GM18508 (cell line): ENCODE data around the gene ARL4A.
"Not testable (repeated sequence)": the region's sequence is repeated elsewhere in the genome, so short reads cannot be mapped to it uniquely, and the experiment has no call there.

ENCODE experiments used
- ATAC-seq: cut with Tn5 transposase; IDR thresholded peaks from one replicate; pipeline ENCODE4 v1.9.1; 2021; ENCODE audit warnings: moderate number of reproducible peaks; ENCODE audit not compliant: insufficient read depth, unreplicated experiment

ARL4A gene, protein sequence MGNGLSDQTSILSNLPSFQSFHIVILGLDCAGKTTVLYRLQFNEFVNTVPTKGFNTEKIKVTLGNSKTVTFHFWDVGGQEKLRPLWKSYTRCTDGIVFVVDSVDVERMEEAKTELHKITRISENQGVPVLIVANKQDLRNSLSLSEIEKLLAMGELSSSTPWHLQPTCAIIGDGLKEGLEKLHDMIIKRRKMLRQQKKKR

DNA sequence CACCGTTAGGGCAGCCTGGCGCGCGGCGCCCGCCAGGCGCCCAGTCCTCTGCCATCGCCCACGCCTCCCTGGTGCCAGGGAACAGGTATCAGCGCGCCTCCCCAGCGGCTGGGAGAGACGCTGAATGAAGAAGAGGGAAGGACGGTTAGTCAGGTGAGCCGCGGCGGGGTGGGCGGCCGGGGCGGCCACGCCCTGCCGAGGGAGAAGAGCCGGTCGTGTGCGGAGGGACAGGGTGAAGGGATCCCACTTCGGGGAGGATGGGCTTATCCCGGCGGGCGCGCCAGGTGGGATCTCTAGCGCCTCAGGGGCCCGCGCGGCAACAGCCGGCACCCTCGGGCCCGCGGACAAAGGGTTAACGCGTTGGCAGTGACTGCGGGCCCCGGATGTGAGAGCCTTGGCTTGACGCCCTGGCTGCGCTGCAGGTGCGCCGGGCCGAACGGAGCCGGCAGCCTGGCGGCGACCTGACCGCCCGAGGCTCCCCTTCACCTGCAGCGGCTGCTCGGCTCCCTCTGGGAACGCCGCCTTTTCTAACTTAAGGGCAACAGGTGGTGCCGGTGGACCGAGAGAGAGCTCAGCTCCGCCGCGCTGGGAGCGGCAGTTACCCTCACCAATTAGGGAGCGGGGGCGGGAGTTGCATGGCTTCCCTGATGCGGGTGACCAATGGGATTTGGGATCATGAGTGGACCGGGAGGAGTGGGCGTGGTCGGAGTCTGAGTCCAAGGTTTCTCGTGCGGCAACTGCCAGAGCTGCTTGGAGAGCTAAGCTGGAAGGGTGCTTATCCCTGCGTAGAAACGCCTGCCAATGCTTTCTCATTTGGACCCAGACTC lies at the start of gene ARL4A:
ARL4A (plus strand) TSS at position 743 of the 827 bp plus-strand sequence. CDS start 622 bp downstream, outside the sequence.
- ATAC-seq = peak; percentile 75

DNA sequence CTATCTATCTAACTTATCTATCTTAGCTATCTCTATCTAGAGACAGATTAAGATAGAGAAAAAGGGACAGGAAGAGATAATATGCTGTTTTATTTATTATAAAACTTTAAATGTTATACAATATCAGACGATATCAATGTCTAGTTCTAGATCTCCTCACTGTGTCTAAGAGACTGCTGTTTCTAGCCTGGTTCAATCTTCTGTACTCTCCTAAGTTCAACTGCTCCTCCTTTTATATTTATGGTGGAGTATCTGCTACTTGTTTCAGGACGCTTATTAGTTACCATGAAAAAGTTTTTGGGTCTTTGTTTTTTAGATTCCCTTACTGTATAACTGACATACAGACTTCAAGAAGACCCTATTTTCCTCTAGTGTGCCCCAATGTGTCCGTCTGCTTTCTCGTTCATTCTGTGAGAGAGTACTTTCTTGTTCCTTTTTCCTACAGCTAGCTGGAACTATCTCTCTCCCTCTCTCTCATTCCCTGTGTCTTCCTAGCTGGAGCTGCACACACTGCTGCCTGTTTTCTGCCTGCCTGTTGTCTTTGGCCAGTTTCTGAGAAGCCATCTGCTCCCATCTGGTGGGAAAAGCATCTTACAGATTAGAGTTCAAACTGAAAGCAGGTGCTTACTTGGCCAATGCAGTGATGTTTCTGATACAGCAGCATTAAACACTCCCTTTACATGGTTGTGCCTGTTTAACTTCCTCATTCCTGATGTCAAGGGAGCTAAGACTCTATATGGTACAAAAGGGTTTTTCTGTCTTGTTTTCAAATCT lies 49.4 kb upstream of the ARL4A start:
- peak; percentile 34 for ATAC-seq

DNA sequence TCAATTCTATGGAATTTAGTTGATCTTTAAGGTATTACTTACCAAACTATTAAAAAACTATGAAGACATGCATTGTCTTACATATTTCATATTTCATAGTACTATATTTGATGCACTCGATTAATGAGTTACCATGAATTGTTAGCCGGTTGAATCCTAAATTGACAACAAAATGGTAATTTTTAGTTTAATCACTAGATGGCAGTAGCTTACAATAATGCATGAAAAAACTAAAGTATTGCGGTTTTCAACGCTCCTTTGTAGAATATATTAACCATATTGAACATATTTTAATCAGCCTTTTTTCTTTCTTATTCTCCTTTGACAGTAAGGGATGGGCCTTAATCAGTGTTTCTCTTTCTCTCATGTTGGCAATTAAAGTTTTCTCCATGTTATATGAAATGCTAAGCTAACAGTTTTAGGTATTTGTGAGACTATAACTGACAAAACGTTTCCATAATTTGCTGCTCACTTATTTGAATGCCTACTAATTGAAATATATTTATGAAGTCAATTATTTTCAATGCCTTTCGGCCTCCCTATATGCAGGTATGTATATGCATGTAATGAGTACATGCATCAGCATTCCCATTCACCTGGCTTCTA lies 48.5 kb upstream of the ARL4A start:
- ATAC-seq = peak; percentile 30

DNA sequence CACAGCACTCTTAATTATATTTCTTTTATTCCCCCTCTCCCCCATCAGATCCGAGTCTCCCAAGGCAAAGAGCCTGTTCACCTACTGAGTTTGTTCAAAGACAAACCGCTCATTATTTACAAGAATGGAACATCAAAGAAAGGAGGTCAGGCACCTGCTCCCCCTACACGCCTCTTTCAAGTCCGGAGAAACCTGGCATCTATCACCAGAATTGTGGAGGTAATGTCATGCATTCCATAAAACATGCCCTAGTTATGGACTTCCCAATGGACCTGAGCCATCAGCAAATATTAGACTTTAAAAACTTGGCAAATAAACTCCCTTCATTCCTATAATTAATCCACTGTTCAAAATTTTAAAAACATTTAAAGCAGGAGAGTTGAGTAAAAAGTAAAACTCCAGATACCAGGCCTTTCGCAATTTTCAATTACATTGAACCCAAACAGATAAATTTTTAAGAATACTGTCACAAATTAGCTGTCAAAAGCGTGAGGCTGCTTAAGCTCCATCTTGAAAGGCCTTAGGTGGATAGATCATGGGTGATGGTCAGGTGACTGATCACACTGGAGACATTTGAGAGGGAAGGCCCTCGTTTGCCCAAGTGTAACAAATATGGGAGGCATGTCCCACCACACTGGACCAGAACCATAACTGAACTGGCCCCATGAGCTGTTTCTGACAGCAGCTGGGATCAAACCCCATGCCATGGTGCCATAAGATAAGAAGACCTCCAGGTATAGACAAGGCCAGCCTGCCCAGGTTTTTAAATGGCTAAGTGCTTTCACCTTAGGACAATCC lies 46.9 kb upstream of the ARL4A start:
- no peak for ATAC-seq

DNA sequence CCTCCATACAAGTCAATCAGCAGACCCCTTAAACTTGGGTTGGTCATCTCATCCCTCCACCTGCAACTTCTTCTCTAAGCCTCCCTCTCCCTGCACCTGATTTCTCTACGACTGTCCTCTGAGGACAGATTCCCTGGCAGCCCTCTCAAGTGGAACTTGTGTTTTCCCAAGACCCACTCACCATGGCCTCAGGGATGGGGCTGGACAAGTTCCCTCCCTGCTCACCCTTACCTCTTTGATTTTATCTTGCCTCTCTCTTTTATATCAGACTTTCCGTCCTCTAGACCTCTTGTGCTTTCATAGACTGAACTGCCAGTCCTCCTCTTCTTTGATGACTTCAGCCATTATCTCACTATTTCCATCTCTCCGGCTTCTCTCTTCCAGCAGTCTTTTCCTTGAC lies 46.2 kb upstream of the ARL4A start:
- ATAC-seq = no peak

DNA sequence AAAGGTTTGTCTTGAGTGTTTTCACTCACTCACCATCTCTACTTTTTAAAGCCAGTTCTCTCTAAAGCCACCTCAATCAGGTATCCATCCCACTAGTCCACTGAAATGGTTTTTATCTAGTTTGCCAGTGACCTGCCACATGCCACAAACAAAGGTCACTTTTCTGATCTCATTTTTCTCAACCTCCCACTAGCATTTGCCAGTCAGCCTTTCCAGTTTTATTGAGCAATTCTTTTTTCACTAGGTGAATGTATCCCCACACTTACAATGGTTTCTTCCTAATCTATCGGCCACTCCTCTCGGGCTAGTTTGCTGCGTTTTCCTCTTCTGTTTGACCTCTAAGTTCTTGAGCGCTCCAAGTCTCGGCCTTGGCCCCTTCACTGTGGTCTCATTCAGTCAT lies 44.9 kb upstream of the ARL4A start:
- no peak for ATAC-seq

DNA sequence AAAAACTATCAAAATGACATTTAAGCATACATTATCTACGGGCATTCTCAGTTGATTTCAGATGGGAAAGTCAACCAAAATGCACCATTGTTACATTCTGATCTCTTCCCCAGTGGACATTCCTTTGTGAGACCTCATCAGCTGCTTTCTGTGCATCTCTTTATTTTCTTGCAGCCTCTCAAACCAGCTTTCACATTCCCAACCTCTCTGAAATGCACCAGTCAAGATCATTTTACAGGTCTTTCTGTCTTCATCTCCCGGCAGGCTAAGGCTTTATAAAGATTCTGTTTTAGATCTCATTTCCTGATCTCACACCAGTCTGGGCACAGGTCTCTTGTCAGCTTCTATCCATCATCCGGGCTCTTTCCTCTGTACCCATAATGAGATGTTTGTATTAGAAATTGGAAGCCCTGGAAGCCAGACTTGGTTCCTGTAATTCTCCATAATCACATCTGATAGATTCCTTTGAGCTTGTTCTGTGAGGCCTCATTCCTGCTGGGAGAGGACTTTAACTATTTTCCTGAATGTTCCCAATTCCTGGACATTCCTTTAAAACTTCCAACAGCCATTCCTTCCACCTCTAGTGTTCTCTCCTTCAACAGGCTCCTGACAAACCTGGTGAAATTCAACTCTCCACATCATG lies 44.3 kb upstream of the ARL4A start:
- no peak for ATAC-seq

DNA sequence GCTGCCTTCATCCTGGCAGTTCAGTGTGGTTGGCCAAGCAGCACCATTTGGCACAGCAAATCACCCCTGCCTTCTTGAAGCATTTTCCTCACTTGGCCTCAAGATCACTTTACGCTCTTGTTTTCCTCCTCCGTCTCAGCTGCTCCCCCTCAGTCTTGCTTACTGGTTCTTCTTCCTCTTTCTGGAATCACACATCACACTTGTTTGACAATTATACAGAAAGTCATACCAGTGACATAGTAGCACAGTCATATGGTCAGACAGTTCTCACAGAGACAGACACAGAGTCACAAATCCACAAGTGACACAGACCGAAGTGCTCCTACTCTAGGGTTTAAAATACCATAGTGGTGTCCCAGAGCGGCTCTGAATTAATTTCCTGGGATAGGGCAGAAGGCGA lies 43.8 kb upstream of the ARL4A start:
- ATAC-seq = no peak

DNA sequence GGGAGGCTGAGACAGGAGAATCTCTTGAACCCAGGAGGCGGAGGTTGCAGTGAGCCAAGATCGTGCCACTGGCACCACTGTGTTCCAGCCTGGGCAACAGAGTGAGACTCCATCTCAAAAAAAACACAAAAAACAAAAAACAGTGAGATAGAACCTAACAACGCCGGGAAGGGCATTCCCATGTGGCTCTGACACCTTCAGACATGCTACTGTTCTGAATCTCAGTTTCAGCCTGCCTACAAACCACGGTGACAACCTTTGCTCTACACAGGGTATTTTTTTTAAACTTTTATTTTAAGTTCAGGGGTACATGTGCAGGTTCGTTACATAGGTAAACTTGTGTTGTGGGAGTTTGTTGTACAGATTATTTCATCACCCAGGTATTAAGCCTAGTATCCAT lies 42.2 kb upstream of the ARL4A start:
- not testable (repeated sequence) for ATAC-seq

DNA sequence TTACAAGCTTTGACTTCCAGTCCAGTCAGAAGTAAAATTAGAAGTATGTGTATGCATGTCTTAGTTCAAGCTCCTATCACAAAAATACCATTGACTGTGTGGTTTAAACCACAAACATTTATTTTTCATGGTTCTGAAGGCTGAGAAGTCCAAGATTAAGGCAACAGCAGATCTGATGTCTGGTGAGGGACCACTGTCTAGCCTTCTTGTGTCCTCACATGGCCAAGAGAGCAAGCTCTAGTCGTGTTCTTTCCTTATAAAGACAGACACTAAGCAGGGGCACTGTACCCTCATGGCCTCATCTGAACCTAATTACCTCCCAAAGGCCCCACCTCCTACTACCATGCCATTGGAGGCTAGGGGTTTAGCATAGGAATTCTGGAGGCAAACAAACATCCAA lies 41.3 kb upstream of the ARL4A start:
- no peak for ATAC-seq

DNA sequence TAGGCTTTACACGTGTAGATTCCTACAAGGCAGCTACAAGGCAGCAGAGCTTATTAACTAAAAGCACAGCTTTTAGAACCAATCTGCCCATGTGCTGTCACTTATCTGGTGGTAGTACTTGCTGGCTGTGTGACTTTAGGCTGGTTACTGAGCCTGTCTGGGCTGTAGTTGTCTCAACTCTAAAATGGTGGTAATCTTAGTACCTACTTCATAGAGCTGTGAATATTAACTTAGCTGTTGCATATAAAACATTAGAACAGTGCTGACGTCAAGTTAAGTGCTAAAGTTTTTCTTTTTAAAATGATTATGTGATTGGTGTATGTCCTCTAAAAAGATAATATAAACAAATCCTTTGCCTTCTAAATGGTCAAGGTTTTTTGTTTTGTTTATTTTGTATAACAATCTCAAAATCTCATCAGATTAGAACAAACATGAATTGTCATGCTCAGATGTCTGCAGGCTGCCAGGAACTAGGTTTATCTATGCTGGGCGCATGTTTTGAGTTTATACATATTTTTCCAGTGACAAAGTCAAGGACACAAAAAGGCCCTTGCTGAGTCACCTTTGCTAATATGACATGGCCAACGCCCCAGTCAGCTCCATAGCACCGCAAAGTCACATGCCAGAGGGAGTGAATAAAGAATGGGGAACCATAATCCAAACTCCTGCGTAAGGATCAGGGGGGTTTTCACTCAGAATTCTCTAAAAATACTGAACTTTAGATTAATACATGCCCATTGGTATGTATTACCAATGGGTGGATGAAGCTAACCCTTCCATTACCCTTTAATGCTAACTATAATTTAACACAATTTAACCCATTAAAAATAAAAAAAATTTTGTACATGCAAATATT lies 39.8 kb upstream of the ARL4A start:
- ATAC-seq = no peak

DNA sequence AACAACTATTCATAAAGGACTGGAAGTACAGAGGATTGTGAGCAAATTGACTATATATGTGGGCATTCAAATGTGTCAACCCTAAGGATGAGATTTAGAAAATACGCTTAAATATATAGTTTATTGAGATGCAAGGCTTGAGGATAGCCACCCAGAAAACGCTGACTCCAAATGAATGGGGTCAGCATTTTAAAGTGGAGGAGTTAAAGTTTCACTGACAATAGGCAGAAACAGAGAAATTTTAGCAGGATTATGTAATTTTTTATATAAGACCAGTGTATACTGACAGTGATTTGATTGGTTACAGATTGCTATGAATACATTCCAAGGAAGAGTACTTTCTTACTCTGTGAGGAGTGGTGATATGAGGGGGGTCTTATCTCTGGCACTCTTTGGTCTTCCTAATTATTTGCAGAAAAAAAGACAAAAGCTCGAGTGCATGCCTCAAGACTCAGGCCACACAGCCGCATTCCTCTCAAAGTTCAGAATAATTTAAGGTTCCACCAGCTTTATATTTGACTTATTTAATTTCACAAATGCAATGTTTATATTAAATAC lies 38.6 kb upstream of the ARL4A start:
- no peak for ATAC-seq

DNA sequence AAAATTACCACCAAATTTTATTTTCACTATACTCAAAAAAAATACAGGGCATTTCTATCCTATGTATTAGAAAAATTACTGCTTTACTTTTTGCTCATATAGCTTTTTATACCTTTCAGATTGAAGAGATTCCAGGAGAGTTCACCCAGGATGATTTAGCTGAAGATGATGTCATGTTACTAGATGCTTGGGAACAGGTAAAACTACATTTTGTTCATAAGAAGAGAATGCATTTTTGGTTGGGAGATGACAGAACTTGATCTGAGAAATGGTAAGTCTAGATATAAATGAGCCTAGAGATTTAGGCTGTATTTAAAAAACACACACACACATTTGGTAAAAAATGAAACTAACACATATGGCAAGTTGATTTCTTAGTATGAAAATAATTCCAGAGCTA lies 38.1 kb upstream of the ARL4A start:
- ATAC-seq = no peak

DNA sequence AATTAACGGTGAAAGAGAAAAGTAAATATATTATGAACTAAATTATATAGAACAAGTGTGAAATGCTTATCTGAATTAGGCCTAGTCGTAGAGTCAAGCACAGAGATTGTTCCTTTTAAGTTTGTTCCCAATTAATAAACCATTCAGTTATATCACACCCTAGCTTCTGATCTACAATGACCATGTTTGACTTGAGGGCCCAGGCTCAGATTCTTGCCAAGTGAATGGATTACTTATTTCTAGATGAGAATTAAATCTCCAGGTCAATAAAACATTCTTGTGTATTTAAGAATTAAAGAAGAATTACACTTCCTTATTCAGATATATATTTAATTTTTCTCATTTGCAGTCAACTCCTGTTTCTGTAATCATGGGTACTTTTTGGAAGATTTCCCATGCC lies 37.4 kb upstream of the ARL4A start:
- ATAC-seq = no peak

DNA sequence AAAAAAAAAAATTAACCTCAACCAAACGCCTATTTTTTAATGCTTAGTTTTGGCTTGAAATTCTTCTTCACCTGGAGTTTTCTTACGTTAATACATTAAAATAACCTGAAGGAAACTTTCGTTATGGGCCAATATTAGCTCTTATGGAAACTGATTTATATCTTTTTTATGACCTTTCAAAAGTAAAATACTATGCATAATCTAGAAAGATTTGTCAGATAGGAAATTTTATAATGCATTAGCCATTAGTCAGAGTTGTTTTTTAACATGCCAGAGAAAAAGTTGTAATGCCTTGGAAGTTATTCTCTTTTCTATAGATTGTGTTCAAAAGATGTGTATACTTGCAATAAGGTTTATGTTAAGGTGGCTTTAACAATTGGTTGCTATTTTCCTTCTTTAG lies 34.3 kb upstream of the ARL4A start:
- ATAC-seq = no peak

DNA sequence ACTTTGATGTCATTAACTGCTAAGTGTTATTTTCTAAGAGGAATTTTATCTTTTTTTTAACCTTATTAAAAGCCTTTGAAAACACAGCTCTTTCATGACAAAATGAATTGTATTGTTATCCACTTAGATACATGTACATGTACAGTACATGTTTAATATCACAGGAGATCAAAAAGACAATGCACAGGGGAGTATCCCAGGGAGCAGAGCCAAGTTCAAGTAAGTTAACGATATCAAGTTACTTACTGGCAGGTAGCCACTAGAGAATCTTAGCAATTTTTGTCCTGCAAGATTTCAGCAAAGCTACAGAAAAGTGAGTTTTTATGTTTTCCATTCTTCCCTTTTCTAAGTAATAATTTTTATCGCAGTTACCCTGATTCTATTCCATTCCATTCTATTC lies 33.9 kb upstream of the ARL4A start:
- ATAC-seq = no peak

DNA sequence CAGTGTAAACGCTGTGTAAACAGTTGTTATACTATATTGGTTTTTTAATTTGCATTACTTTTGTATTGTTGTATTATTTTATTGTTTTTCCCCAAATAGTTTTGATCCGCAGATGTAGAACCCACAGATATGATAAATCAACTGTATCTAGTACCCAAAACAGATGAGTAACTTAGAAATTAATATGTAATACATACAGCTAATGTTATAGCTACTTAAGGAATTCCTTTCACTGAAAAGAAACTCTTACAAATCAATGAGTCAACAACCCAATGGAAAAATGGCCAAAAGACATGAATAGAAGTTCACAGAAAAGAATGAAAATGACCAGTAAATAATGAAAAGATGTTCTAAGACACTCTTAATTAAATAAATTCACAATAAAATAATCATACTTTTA lies 32.3 kb upstream of the ARL4A start:
- ATAC-seq = no peak

DNA sequence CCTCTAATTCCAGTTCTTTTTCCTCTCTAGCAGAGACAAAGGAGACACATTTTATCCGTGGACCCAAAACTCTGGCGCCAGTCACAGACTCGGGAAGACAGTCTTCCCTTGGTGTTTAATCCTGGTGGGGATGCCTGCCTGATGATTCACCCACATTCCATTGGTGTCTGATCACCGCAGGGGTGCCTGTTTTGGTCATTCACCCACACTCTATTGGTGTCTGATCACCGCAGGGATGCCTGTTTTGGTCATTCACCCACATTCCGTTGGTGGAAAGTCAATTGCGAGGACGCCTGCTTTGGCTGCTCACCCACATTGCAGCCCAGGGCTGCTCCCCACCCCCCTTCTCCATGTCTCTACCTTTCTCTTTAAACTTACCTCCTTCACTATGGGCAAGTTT lies 27.0 kb upstream of the ARL4A start:
- not testable (repeated sequence) for ATAC-seq
